ENCODE data around the gene BARX1. TPM values are rescaled to one million over a fixed set of nuclear protein-coding genes. Genes with fewer than 3 reads are reported as not detected.
A peak's percentile ranks its signal among the peaks of the same experiment; 100 is the strongest.

The BARX1 gene
- total RNA-seq, 1 experiment from 2014 or later, result 8.9 TPM

- ChIA-PET POLR2A (no interaction called here), CTCF (no interaction called here)
- Mint-ChIP-seq H3K36me3 (no peaks in the 10 kb centered on the region), H3K4me1 (0 out of 2 replicates have a peak, but pooled peaks cover 4% of the 10 kb centered on the region), H3K4me3 (no peak overlapping the region), H3K27me3 (ENCODE audit: low read depth) (no peaks in the 10 kb centered on the region; the same call in 1 of the 2 replicates), H3K9me3 (peaks cover 5% of the 10 kb centered on the region; the same call in 1 of the 2 replicates), H3K27ac (no peak overlapping the region)
- ATAC-seq (peak; percentile 50), DNase-seq (ENCODE audit: low spot score) (no peak)
- TF ChIP-seq NFATC4 (CRISPR knock-in tag; IDR thresholded peaks at IDR 0.05) (no peak), GRHL2 (CRISPR knock-in tag; IDR thresholded peaks at IDR 0.05; ENCODE audit: insufficient replicate concordance, severe bottlenecking) (no peak), USF2 (CRISPR knock-in tag; IDR thresholded peaks at IDR 0.05) (no peak), MXD4 (CRISPR knock-in tag; IDR thresholded peaks at IDR 0.05; ENCODE audit: borderline replicate concordance) (no peak), NR2C2 (CRISPR knock-in tag; IDR thresholded peaks at IDR 0.05) (no peak), ZNF396 (CRISPR knock-in tag; IDR thresholded peaks at IDR 0.05; ENCODE audit: borderline replicate concordance) (no peak), PRRX2 (CRISPR knock-in tag; IDR thresholded peaks at IDR 0.05) (no peak), ZNF281 (CRISPR knock-in tag; IDR thresholded peaks at IDR 0.05) (no peak), PREB (CRISPR knock-in tag; IDR thresholded peaks at IDR 0.05; ENCODE audit: borderline replicate concordance) (no peak), IRF1 (CRISPR knock-in tag; IDR thresholded peaks at IDR 0.05) (no peak), IRF2 (CRISPR knock-in tag; IDR thresholded peaks at IDR 0.05; ENCODE audit: borderline replicate concordance, low read depth) (no peak), STAT6 (CRISPR knock-in tag; conservative IDR thresholded peaks at IDR 0.05; ENCODE audit: low read depth) (no peak), ZNF671 (CRISPR knock-in tag; IDR thresholded peaks at IDR 0.05) (no peak)
Observed at GRCh38 chr9:93996863-93997262, 41.7 kb upstream of the BARX1 start.

GRCh38 chr9:93996367-93996766 lies 41.2 kb upstream of the BARX1 start:
- ChIA-PET POLR2A (no interaction called here), CTCF (no interaction called here)
- Mint-ChIP-seq H3K36me3 (no peaks in the 10 kb centered on the region), H3K27me3 (ENCODE audit: low read depth) (no peaks in the 10 kb centered on the region), H3K9me3 (peaks cover 5% of the 10 kb centered on the region; the same call in 1 of the 2 replicates), H3K27ac (no peak overlapping the region), H3K4me1 (0 out of 2 replicates have a peak, but pooled peaks cover 4% of the 10 kb centered on the region), H3K4me3 (no peak overlapping the region)
- DNase-seq (ENCODE audit: low spot score) (no peak), ATAC-seq (no peak)
- TF ChIP-seq ZNF263 (CRISPR knock-in tag; IDR thresholded peaks at IDR 0.05; ENCODE audit: low read depth) (no peak), PREB (CRISPR knock-in tag; IDR thresholded peaks at IDR 0.05; ENCODE audit: borderline replicate concordance) (no peak), ZNF416 (CRISPR knock-in tag; IDR thresholded peaks at IDR 0.05) (no peak), SP1 (CRISPR knock-in tag; conservative IDR thresholded peaks at IDR 0.05) (no peak), ATF3 (CRISPR knock-in tag; conservative IDR thresholded peaks at IDR 0.05) (no peak)

Measured in WTC11 (cell line).